KOPT-K1 (cell line): ENCODE measurements around the gene LDHA.

Experiments
- H3K27ac ChIP-seq: fragments of 200-600 bp; sonication (generic); 2 replicates; pipeline ENCODE4 v1.5.1; 2016; ENCODE audit warnings: antibody characterized with exemption, mild to moderate bottlenecking, low read depth, low read length; ENCODE audit not compliant: poor library complexity, severe bottlenecking
- H3K36me3 ChIP-seq: fragments of 200-600 bp; sonication (generic); 2 replicates; pipeline ENCODE4 v1.5.1; 2017; ENCODE audit warnings: antibody characterized with exemption, mild to moderate bottlenecking, low read length, moderate library complexity; ENCODE audit not compliant: insufficient read depth
- H3K9me3 ChIP-seq: fragments of 200-600 bp; sonication (generic); 2 replicates; pipeline ENCODE4 v1.5.1; 2017; ENCODE audit warnings: antibody characterized with exemption, low read length, mild to moderate bottlenecking; ENCODE audit not compliant: insufficient read depth, poor library complexity, severe bottlenecking

Gene LDHA

DNA sequence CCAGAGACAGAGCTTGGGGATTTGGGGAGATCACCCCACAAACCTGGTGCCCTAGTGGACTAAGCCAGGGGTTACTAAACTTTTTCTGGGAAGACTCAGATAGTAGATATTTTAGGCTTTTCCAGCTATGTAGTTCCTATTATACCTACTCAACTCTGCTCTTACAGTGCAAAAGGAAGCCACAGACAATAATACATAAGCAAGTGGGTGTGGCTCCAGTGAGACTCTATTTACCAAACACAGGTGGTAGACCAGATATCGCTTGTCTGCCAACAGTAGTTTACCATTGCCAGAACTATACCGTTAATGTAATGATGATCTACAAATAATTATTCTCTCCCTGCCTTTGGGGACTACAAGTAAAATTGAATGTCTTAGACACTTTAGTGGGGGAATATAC, 24.7 kb downstream of the LDHA start:
- H3K9me3 ChIP-seq = no peaks in the 10 kb centered on the region
- H3K36me3 ChIP-seq = no peaks in the 10 kb centered on the region
- no peak overlapping the region for H3K27ac ChIP-seq

DNA sequence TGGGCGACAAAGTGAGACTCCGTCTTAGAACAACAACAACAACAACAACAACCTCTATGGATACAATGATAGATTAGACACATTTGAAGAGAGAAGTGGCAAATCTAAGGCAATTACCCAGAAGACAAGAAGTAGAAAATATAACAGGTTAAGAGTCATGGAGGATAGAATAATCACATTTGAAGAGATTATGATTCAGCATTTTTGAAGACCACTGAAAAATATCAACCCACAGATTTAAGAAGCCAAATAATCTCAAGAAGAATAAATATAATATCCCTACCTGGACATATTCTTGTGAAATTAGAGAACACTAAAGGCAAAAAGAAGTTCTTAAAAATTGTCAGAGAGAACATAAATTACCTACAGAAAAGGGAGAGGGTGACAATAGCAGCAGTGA, 25.7 kb downstream of the LDHA start:
- Histone ChIP-seq H3K9me3 (no peaks in the 10 kb centered on the region), H3K36me3 (no peaks in the 10 kb centered on the region), H3K27ac (no peak overlapping the region)

DNA sequence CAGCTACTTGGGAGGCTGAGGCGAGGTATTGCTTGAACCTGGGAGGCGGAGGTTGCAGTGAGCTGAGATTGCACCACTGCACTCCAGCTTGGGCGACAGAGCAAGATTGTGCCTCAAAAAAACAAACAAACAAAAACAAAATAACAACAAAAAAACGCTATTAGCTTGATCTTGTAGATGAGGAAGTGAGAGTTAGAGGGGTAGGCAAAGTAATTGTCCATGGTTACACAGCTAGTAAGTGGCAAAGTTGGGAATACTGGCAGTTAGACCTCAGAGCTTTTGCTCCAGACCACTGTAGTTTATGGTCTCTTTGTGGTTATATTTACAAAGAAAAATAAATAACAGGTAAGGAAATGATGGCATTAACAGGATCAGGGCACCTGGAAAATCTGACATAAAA, 32.9 kb downstream of the LDHA start:
- Histone ChIP-seq H3K27ac (no peak overlapping the region), H3K36me3 (no peaks in the 10 kb centered on the region), H3K9me3 (no peaks in the 10 kb centered on the region)

DNA sequence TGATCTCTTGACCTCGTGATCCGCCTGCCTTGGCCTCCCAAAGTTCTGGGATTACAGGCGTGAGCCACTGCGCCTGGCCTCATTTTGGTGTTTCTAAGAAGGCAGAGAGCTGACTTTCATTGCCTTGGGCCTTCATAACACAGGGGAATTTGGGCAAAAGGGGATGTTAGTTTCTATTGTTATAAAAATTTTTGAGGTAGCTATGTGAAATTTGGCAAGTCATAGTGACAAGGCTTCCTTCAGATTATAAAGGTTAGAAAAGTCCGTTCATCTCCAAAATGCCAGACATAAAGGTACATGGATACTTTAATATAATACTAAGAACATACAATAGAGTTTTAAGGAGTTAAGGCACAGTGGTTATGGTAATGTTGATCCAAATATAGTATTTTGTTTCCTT, 35.0 kb downstream of the LDHA start:
- H3K36me3 ChIP-seq = no peaks in the 10 kb centered on the region
- H3K27ac ChIP-seq = no peak overlapping the region

DNA sequence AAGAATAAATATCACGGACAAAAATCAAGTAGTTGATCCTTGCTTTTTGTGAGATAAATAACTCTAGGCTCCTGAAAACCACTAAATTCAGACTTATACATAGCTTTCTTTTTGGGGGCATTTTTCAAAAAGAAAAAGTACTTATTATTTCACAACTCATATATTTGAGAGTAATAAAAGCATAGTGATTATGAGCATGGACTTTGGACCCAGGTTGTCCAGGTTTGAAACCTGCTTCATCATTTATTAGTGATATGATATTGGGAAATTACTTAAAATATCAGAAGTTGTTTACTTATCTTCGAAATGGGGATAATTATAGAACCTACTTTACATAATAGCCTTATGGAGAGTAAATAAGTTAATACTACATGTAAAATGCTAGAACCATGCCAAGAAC, 44.3 kb downstream of the LDHA start:
- Histone ChIP-seq H3K9me3 (peaks cover 10% of the 10 kb centered on the region), H3K36me3 (no peaks in the 10 kb centered on the region), H3K27ac (no peak overlapping the region)

More for the DNA sequence above, 35.0 kb downstream of the LDHA start:
- H3K9me3 ChIP-seq = no peaks in the 10 kb centered on the region

DNA sequence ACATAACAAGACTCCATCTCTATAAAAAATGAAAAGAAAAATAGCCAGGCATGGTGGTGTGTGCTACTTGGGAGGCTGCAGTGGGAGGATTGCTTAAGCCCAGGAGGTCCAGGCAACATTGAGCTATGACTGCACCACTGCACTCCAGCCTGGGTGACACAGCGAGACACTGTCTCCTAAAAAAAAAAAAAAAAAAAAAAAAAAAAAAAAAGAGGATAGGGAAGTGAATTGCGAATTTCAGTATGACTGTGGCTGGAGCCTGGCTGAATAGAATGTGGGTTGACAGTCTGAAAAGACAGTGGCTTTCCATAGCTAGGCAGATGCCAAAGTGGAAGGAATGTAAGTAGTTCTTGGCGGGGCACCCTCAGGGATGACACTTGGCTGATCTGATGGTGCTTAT, 54.9 kb downstream of the LDHA start:
- Histone ChIP-seq H3K36me3 (no peaks in the 10 kb centered on the region), H3K27ac (no peak overlapping the region), H3K9me3 (no peaks in the 10 kb centered on the region)

DNA sequence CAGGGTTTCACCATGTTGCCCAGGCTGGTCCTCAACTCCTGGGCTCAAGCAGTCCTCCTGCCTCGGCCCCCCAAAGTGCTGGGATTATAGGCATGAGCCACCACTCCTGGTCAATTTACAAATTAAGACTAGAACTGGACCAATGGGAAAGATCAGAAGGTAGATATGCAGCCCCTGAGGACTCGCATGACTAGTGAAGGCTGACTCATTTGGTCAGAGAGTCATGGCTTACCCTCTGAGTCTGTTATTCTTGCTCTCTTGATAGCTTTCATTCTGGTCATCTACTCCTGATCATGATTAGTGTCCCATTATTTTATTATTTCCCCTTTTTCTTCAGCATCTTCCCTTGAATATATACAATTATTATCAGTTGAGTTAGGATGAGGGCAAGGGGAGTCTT, 58.6 kb downstream of the LDHA start:
- Histone ChIP-seq H3K9me3 (no peaks in the 10 kb centered on the region), H3K27ac (no peak overlapping the region), H3K36me3 (no peaks in the 10 kb centered on the region)

DNA sequence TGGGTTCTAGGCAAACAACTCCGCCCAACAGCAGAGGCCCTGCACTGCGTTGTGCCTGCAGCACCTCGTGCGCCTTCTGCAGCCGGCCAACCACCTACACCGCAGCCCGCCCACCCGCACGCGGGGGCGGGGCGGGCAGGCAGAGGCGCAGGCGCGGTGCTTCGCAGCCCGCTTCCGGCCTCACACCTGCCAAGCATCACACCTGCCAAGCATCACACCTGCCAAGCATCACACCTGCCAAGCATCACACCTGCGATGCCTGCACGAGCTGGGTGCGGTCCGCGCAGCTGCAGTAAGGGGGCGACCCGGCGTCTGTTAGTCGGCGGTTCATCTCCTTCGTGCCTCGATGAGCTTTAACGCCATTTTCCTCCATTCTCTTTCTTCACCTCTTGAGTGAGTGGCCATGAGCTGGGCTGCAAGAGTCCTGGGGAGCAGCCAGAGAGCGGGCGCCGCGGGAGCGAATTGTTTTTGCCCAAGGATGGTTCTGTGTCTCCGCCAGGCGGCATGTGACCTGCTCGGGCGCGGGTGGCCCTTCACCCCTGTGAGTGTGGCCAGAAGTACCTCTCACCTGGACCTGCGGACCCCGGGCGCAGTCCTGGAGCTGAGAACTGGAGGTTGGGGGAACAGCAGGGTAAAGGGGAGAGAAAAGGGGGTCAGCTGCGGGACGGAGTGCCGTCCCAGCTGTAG, 61.5 kb downstream of the LDHA start, which contains the start of gene LDHAL6A:
TSS of gene LDHAL6A (plus strand) at position 171 of the 687 bp plus-strand sequence. CDS start 825 bp downstream, outside the sequence.
- Histone ChIP-seq H3K36me3 (no peaks in the 10 kb centered on the region), H3K27ac (no peak within 1 kb of the TSS), H3K9me3 (no peaks in the 10 kb centered on the region)

DNA sequence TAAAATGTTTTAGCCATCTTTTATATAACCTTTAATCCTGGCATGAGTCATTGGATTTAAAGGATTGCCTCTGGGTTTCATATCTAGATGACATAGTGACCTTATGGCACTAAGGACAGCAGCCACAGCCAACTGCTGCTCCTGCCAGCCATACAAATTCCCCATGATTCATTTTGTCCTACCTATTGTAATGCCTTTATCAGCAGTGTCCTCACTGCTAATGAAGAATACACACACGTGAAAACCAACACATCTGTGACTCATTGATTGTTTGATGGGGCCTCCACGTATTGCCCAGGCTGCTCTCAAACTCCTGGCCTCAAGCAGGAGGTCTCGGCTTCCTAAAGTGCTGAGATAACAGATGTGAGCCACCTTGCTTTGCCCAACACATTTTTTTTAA, 63.1 kb downstream of the LDHA start:
- Histone ChIP-seq H3K27ac (no peak overlapping the region), H3K36me3 (no peaks in the 10 kb centered on the region), H3K9me3 (no peaks in the 10 kb centered on the region)
